CD4-positive, alpha-beta memory T cell (primary cell): ENCODE measurements around the gene KL. TPM values are rescaled to one million over a fixed set of nuclear protein-coding genes. Genes with fewer than 3 reads are reported as not detected.

Source experiments
- CTCF ChIA-PET: fragments of 350-600 bp; sonication (Branson Sonifier 250); formaldehyde crosslinking; loops from one replicate; lab custom pipeline; 2021; ENCODE audit warnings: inconsistent platforms; ENCODE audit not compliant: partially characterized antibody; lab: Charles Lee
- POLR2A ChIA-PET: fragments of 350-600 bp; sonication (Branson Sonifier 250); formaldehyde crosslinking; loops from one replicate; lab custom pipeline; 2021; ENCODE audit not compliant: partially characterized antibody; lab: Charles Lee
- DNase-seq, 5 donors: peaks; one replicate each; pipeline versions ENCODE4 v3.0.0 to v3.0.0-alpha.2; 2020 to 2022; ENCODE audit warnings: mixed read lengths in 1 of 5
- H3K27ac ChIP-seq: one replicate; pipeline ENCODE4 v1.7.0; 2013; ENCODE audit warnings: low read depth, low read length
- H3K27me3 ChIP-seq: 2 replicates; pipeline ENCODE4 v1.7.0; 2013; ENCODE audit warnings: mild to moderate bottlenecking, low read length, moderate library complexity; ENCODE audit not compliant: insufficient read depth
- H3K36me3 ChIP-seq: 2 replicates; pipeline ENCODE4 v1.7.0; 2013; ENCODE audit warnings: mild to moderate bottlenecking, low read length, moderate library complexity; ENCODE audit not compliant: insufficient read depth
- H3K4me1 ChIP-seq: 2 replicates; pipeline ENCODE4 v1.7.0; 2013; ENCODE audit warnings: mild to moderate bottlenecking, low read length, moderate library complexity; ENCODE audit not compliant: insufficient read depth
- H3K4me3 ChIP-seq, 2 donors: one replicate each; pipeline ENCODE4 v1.7.0; 2013; ENCODE audit warnings: low read length in 2 of 2, mild to moderate bottlenecking in 1 of 2
- H3K9me3 ChIP-seq, 2 donors: one replicate each; pipeline ENCODE4 v1.7.0; 2013; ENCODE audit warnings: low read length in 2 of 2, control low read depth in 1 of 2; ENCODE audit not compliant: control insufficient read depth in 1 of 2
- H3K27ac Mint-ChIP-seq, 7 donors: one replicate each; pipeline ENCODE4 v1.8.0; 2020 to 2021; ENCODE audit warnings: mixed read lengths in 7 of 7, mild to moderate bottlenecking in 6 of 7, inconsistent platforms in 3 of 7, moderate library complexity in 3 of 7
- H3K27me3 Mint-ChIP-seq, 2 donors: one replicate each; pipeline ENCODE4 v1.8.0; 2020 to 2021; ENCODE audit warnings: mixed read lengths in 2 of 2
- H3K36me3 Mint-ChIP-seq, 2 donors: one replicate each; pipeline ENCODE4 v1.8.0; 2020 to 2021; ENCODE audit warnings: mixed read lengths in 2 of 2, inconsistent platforms in 1 of 2, mild to moderate bottlenecking in 1 of 2
- H3K4me1 Mint-ChIP-seq, 4 donors: one replicate each; pipeline ENCODE4 v1.8.0; 2020 to 2021; ENCODE audit warnings: mixed read lengths in 4 of 4, mild to moderate bottlenecking in 1 of 4
- H3K4me3 Mint-ChIP-seq, 8 donors: one replicate each; pipeline ENCODE4 v1.8.0; 2020 to 2021; ENCODE audit warnings: mixed read lengths in 8 of 8, mild to moderate bottlenecking in 7 of 8, moderate library complexity in 6 of 8, inconsistent platforms in 3 of 8
- H3K9me3 Mint-ChIP-seq, 8 donors: one replicate each; pipeline ENCODE4 v1.8.0; 2020 to 2021; ENCODE audit warnings: mixed read lengths in 8 of 8, mild to moderate bottlenecking in 5 of 8, inconsistent platforms in 3 of 8, moderate library complexity in 1 of 8
- intact Hi-C: fragments of 100-400 bp; cut with micrococcal nuclease; formaldehyde crosslinking; loops from one replicate; pipeline ENCODE4 v1.15.1; 2023
- polyA plus RNA-seq, 2 donors: library from polyadenylated mRNA; unstranded; fragments of 300-500 nt; fragmentation: Illumina TruSeq; gene quantifications; one replicate each; pipeline ENCODE4 v1.2.3, GENCODE V29; 2021
- total RNA-seq, 2 experiments: library from RNA; stranded (reverse); gene quantifications; one replicate each; pipeline ENCODE4 v1.2.3, GENCODE V29; 2021

Gene KL
- total and polyA plus RNA-seq, 4 experiments from 2014 or later: 0.17 TPM; not detected in 3

- H3K9me3 Mint-ChIP-seq: peaks cover 2 to 27% (median 19%) of the 10 kb centered on the region in 8 donors
- peaks cover 45 to 49% of the 10 kb centered on the region in 2 donors for H3K27me3 Mint-ChIP-seq
- H3K4me1 ChIP-seq: no peaks in the 10 kb centered on the region
- H3K27ac Mint-ChIP-seq: no peak overlapping the region
- no peak for DNase-seq
- peaks cover 10% of the 10 kb centered on the region for H3K27me3 ChIP-seq
- H3K36me3 Mint-ChIP-seq: no peaks in the 10 kb centered on the region
- no peak overlapping the region for H3K27ac ChIP-seq
- intact Hi-C loops: no loop called here
- peaks cover 2 to 9% (median 4%) of the 10 kb centered on the region in 4 donors for H3K4me1 Mint-ChIP-seq
- POLR2A ChIA-PET: no interaction called here
- no peak overlapping the region for H3K4me3 Mint-ChIP-seq
- H3K4me3 ChIP-seq: no peak overlapping the region
- H3K9me3 ChIP-seq: no peaks in the 10 kb centered on the region
- no peaks in the 10 kb centered on the region for H3K36me3 ChIP-seq
- CTCF ChIA-PET: no interaction called here
These were observed 4.3 kb upstream of the KL start for GRCh38 chr13:33011828-33012470.

DNA sequence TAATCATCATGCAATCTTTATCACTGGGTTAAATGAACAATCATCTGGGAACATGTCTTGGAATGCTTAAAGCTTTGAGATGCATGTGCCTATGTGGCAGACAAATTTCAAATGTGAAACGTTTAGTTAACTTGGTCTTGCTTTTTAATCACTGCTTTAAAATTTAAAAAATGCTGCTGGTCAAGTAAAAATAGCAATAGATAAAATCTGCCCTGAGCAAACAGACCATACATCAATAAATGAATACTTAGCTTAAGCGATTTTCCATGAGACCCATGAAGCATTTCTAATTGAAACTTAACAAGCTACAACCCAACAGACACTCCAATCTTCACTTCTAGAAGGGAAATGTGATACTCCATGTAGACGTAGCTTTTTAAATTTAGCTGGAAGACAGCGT, 1.9 kb upstream of the KL start:
- H3K4me3 ChIP-seq: no peak overlapping the region
- intact Hi-C loops: no loop called here
- H3K27ac Mint-ChIP-seq: no peak overlapping the region
- H3K27ac ChIP-seq: no peak overlapping the region
- H3K4me1 ChIP-seq: peaks cover 6% of the 10 kb centered on the region
- CTCF ChIA-PET: no interaction called here
- peaks cover 0 to 8% (median 5%) of the 10 kb centered on the region in 8 donors for H3K9me3 Mint-ChIP-seq
- no peak for DNase-seq
- no peaks in the 10 kb centered on the region for H3K9me3 ChIP-seq
- peaks cover 16% of the 10 kb centered on the region for H3K27me3 ChIP-seq
- peaks cover 2 to 14% (median 9%) of the 10 kb centered on the region in 4 donors for H3K4me1 Mint-ChIP-seq
- POLR2A ChIA-PET: no interaction called here
- H3K27me3 Mint-ChIP-seq: peaks cover 53 to 55% of the 10 kb centered on the region in 2 donors
- H3K4me3 Mint-ChIP-seq: no peak overlapping the region
- no peaks in the 10 kb centered on the region for H3K36me3 ChIP-seq
- no peaks in the 10 kb centered on the region for H3K36me3 Mint-ChIP-seq

DNA sequence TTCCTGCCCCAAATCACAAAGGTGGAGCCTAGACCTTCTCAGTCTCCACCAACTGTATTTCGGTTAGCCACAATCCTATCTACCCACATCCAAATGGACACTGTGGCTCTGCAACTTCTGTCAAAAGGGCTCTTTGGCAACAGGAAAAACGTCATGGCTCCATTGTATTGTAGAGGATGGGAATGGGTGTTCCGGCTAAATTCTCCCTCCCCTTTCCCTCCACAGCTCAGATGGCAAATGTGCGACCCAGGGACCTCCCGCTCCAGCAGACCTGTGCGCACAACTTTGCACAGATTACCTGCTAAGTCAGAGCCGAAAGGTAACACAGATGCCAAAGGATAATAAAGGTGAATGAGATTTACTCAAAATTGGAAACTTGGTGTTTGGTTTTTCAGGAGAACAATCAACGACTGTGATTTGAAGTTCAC, 968 bp upstream of the KL start:
- H3K9me3 ChIP-seq: no peaks in the 10 kb centered on the region
- H3K27me3 Mint-ChIP-seq: peaks cover 60 to 62% of the 10 kb centered on the region in 2 donors
- no peak overlapping the region for H3K4me3 ChIP-seq
- no peak for DNase-seq
- no peak overlapping the region for H3K27ac Mint-ChIP-seq
- H3K9me3 Mint-ChIP-seq: peaks cover 0 to 5% (median 0%) of the 10 kb centered on the region in 8 donors
- H3K4me1 Mint-ChIP-seq: peaks cover 2 to 14% (median 9%) of the 10 kb centered on the region in 4 donors
- POLR2A ChIA-PET: no interaction called here
- intact Hi-C loops: no loop called here
- peaks cover 16% of the 10 kb centered on the region for H3K27me3 ChIP-seq
- H3K4me3 Mint-ChIP-seq: peak overlapping the region in 7 of 8 donors; percentile 9 to 73 (median 63)
- peaks cover 6% of the 10 kb centered on the region for H3K4me1 ChIP-seq
- H3K27ac ChIP-seq: no peak overlapping the region
- no peaks in the 10 kb centered on the region for H3K36me3 ChIP-seq
- H3K36me3 Mint-ChIP-seq: no peaks in the 10 kb centered on the region
- CTCF ChIA-PET: no interaction called here

DNA sequence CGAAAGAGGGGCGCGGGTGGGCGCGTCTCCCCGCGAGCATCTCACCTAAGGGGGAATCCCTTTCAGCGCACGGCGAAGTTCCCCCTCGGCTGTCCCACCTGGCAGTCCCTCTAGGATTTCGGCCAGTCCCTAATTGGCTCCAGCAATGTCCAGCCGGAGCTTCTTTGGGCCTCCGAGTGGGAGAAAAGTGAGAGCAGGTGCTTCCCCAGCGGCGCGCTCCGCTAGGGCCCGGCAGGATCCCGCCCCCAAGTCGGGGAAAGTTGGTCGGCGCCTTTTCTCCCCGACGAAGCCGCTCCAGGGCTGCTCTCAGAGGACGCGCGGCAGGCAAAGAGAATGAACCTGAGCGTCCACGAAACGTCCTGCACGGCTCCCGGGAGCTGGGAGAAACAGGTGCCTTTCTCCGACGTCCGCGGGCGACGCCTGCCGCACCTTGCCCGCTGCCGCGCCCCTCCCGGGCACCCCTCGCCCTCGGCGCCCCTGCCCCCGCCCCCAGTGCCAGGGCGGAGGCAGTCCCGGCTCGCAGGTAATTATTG, 366 bp upstream of the KL start:
- DNase-seq: peak in 1 of 5 donors; percentile 36
- CTCF ChIA-PET: no interaction called here
- no peaks in the 10 kb centered on the region for H3K9me3 ChIP-seq
- intact Hi-C loops: no loop called here
- Mint-ChIP-seq H3K27ac (no peak overlapping the region), H3K9me3 (peaks cover 0 to 2% (median 0%) of the 10 kb centered on the region in 8 donors), H3K4me1 (peaks cover 2 to 14% (median 9%) of the 10 kb centered on the region in 4 donors), H3K4me3 (peak overlapping the region in 6 of 8 donors; percentile 9 to 73 (median 60)), H3K36me3 (no peaks in the 10 kb centered on the region), H3K27me3 (peaks cover 59 to 62% of the 10 kb centered on the region in 2 donors)
- H3K4me3 ChIP-seq: no peak overlapping the region
- POLR2A ChIA-PET: no interaction called here
- H3K27me3 ChIP-seq: peaks cover 16% of the 10 kb centered on the region
- H3K27ac ChIP-seq: no peak overlapping the region
- H3K4me1 ChIP-seq: peaks cover 6% of the 10 kb centered on the region
- H3K36me3 ChIP-seq: no peaks in the 10 kb centered on the region

DNA sequence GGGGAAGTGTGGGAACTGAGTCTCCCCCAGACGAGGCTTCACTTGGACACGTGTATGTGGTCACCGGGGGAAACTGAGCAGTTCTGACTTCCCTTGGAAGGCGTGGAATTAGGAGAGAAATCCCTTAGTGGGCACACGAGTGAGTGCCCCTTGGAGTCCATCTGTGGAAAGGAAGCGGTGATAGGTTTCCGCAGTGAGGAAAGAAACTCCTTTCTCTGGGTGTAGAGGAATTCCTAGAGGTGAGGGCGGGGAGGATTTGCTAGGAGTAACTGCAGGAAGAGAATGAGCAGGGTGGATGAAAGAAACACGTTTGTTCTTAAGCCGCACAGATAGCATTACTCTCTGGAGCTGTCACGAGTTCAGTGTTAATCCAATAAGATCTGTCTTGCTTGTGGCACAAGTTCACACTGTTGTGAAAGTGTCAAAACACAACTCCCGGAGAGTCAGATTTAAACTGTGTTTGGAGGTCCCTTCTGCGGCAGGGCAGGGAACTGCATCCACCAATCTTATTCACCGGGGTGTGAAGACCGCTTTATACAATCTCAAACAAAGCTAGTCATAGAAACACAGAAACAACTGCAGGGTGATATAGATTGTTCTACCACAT, 1.2 kb downstream of the KL start:
- H3K27me3 Mint-ChIP-seq: peaks cover 52 to 58% of the 10 kb centered on the region in 2 donors

DNA sequence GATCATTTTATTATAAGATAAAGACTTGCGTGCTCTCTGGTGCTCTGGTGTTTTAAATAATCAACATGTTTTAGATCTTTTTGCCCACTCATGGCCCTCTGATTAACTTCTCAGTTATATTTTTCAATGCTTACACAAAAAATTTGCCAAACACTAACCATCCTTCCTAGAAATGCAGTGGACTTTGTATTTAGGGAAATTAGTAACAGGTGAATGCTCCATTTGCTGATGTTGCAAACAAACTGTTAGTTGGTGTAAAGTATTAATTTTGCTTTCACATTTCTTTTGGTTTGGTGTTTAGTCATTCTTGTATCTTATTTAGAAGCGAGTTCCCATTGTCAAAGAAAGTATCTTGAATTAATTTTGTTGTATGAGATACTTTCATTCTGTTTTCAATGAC, 2.7 kb downstream of the KL start:
- Mint-ChIP-seq H3K9me3 (no peaks in the 10 kb centered on the region), H3K27ac (no peak overlapping the region), H3K4me3 (no peak overlapping the region), H3K4me1 (peaks cover 2 to 14% (median 9%) of the 10 kb centered on the region in 4 donors), H3K27me3 (peaks cover 44 to 54% of the 10 kb centered on the region in 2 donors), H3K36me3 (no peaks in the 10 kb centered on the region)
- Histone ChIP-seq H3K27me3 (peaks cover 16% of the 10 kb centered on the region), H3K36me3 (no peaks in the 10 kb centered on the region), H3K27ac (no peak overlapping the region), H3K9me3 (no peaks in the 10 kb centered on the region), H3K4me3 (no peak overlapping the region), H3K4me1 (peaks cover 6% of the 10 kb centered on the region)
- intact Hi-C loops: no loop called here
- ChIA-PET POLR2A (no interaction called here), CTCF (no interaction called here)
- DNase-seq: no peak

More for the DNA sequence above, 1.2 kb downstream of the KL start:
- Mint-ChIP-seq H3K4me3 (peak overlapping the region; percentile 37 to 80 (median 66)), H3K27ac (peak overlapping the region in 2 of 7 donors; percentile 9 to 22), H3K9me3 (no peaks in the 10 kb centered on the region), H3K36me3 (no peaks in the 10 kb centered on the region), H3K4me1 (peaks cover 2 to 14% (median 9%) of the 10 kb centered on the region in 4 donors)
- Histone ChIP-seq H3K9me3 (no peaks in the 10 kb centered on the region), H3K27me3 (peaks cover 16% of the 10 kb centered on the region), H3K4me1 (peaks cover 6% of the 10 kb centered on the region), H3K27ac (no peak overlapping the region), H3K4me3 (no peak overlapping the region), H3K36me3 (no peaks in the 10 kb centered on the region)
- DNase-seq: peak in 1 of 5 donors; percentile 17
- intact Hi-C loops: no loop called here
- ChIA-PET CTCF (no interaction called here), POLR2A (no interaction called here)

DNA sequence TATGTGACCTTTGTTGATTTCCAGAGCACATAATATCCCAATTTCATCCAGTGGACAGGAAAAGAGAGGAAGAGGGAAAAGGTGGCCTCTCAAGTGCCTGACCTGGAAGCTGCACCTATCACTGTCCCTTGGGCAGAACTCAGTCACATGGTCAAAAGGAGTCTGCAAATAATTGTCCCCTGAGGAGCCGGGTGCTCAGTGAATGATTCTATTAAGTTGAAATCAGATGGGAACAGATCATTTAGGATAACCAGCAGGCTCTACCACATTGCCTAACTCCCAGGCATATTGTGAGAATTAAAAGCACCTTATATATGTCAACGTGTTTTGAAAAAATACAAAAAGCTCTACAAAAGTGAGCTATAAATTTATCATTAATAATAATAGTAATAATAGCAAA, 6.8 kb downstream of the KL start:
- H3K36me3 ChIP-seq: no peaks in the 10 kb centered on the region
- H3K4me3 ChIP-seq: no peak overlapping the region
- DNase-seq: no peak
- CTCF ChIA-PET: no interaction called here
- no peaks in the 10 kb centered on the region for H3K27me3 ChIP-seq
- H3K4me3 Mint-ChIP-seq: no peak overlapping the region
- no peaks in the 10 kb centered on the region for H3K9me3 Mint-ChIP-seq
- H3K4me1 ChIP-seq: no peaks in the 10 kb centered on the region
- H3K27ac Mint-ChIP-seq: no peak overlapping the region
- peaks cover 21 to 36% of the 10 kb centered on the region in 2 donors for H3K27me3 Mint-ChIP-seq
- H3K36me3 Mint-ChIP-seq: no peaks in the 10 kb centered on the region
- H3K9me3 ChIP-seq: no peaks in the 10 kb centered on the region
- H3K27ac ChIP-seq: no peak overlapping the region
- H3K4me1 Mint-ChIP-seq: no peaks in the 10 kb centered on the region
- intact Hi-C loops: no loop called here
- POLR2A ChIA-PET: no interaction called here
